ENCODE measurements around the gene ERI2. TPM values are rescaled to one million over a fixed set of nuclear protein-coding genes. Genes with fewer than 3 reads are reported as not detected.

Gene ERI2
- total and polyA plus RNA-seq, 2 of the 13 experiments (the other 11 are each of a cell fraction or from before 2014, with no cell fraction given), result 17.4 to 41.3 TPM

- TF ChIP-seq ZNF407 (CRISPR knock-in tag; IDR thresholded peaks at IDR 0.05; ENCODE audit: not compliant biosample characterization) (no peak), ZNF577 (CRISPR knock-in tag; IDR thresholded peaks at IDR 0.05; ENCODE audit: borderline replicate concordance, low read depth) (no peak), ATF7-NPFF (CRISPR knock-in tag; IDR thresholded peaks at IDR 0.05; ENCODE audit: low read depth) (no peak), E2F1 (CRISPR knock-in tag; IDR thresholded peaks at IDR 0.05) (no peak), FOSL2 (CRISPR knock-in tag; IDR thresholded peaks at IDR 0.05) (0 out of 2 replicates have a peak, but pooled peaks have one; percentile 15), ZFP37 (CRISPR knock-in tag; IDR thresholded peaks at IDR 0.05; ENCODE audit: borderline replicate concordance) (no peak), KDM5B (CRISPR knock-in tag; IDR thresholded peaks at IDR 0.05; ENCODE audit: borderline replicate concordance) (no peak), MAF1 (CRISPR knock-in tag; IDR thresholded peaks at IDR 0.05; ENCODE audit: borderline replicate concordance) (no peak), RELA (CRISPR knock-in tag; IDR thresholded peaks at IDR 0.05) (no peak), ZNF720 (CRISPR knock-in tag; IDR thresholded peaks at IDR 0.05) (no peak), PBX3 (CRISPR knock-in tag; IDR thresholded peaks at IDR 0.05; ENCODE audit: borderline replicate concordance) (no peak), AGO1 (IDR thresholded peaks at IDR 0.05; ENCODE audit: low read depth, low read length, poor library complexity, severe bottlenecking) (no peak), CREM (IDR thresholded peaks at IDR 0.05) (peak; percentile 51; the same call in 1 of the 2 replicates), CREM (CRISPR knock-in tag; IDR thresholded peaks at IDR 0.05) (no peak), ZNF839 (CRISPR knock-in tag; IDR thresholded peaks at IDR 0.05; ENCODE audit: borderline replicate concordance) (no peak)
- TF ChIP-seq, protein P1, sequence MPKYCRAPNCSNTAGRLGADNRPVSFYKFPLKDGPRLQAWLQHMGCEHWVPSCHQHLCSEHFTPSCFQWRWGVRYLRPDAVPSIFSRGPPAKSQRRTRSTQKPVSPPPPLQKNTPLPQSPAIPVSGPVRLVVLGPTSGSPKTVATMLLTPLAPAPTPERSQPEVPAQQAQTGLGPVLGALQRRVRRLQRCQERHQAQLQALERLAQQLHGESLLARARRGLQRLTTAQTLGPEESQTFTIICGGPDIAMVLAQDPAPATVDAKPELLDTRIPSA (CRISPR knock-in tag; IDR thresholded peaks at IDR 0.05; ENCODE audit: borderline replicate concordance), result no peak
Measured at GRCh38 chr16:20854963-20855362, 48.7 kb upstream of the ERI2 start (continued).

Measured in HepG2 (cell line).